GM19452 (cell line): Measurements from ENCODE around the gene SYNPR.

Source experiments
- ATAC-seq: cut with Tn5 transposase; IDR thresholded peaks from one replicate; pipeline ENCODE4 v1.9.1; 2021; ENCODE audit not compliant: unreplicated experiment

The SYNPR gene

GRCh38 chr3:63370094-63370493, 92.0 kb downstream of the SYNPR start:
- no peak for ATAC-seq

GRCh38 chr3:63383040-63383439, 104.9 kb downstream of the SYNPR start:
- ATAC-seq = no peak

GRCh38 chr3:63384382-63384781, 106.3 kb downstream of the SYNPR start:
- no peak for ATAC-seq

- ATAC-seq = no peak
These were observed 107.5 kb downstream of the SYNPR start for GRCh38 chr3:63385629-63386028.

GRCh38 chr3:63386568-63386967, 108.5 kb downstream of the SYNPR start:
- ATAC-seq = no peak

GRCh38 chr3:63387568-63387967, 109.5 kb downstream of the SYNPR start:
- ATAC-seq = no peak

- ATAC-seq = no peak
These were observed 112.7 kb downstream of the SYNPR start for GRCh38 chr3:63390710-63391230.

GRCh38 chr3:63395960-63396359, 117.9 kb downstream of the SYNPR start:
- no peak for ATAC-seq

GRCh38 chr3:63400246-63400860, 122.2 kb downstream of the SYNPR start:
- no peak for ATAC-seq

- ATAC-seq = no peak
These were observed 127.8 kb downstream of the SYNPR start for GRCh38 chr3:63405882-63406281.

- no peak for ATAC-seq
These were observed 135.4 kb downstream of the SYNPR start for GRCh38 chr3:63413523-63413922.

- no peak for ATAC-seq
These were observed 136.5 kb downstream of the SYNPR start for GRCh38 chr3:63414607-63415006.

GRCh38 chr3:63429905-63430304, 151.8 kb downstream of the SYNPR start:
- no peak for ATAC-seq

GRCh38 chr3:63430875-63431274, 152.8 kb downstream of the SYNPR start:
- ATAC-seq = no peak

GRCh38 chr3:63437858-63438257, 159.8 kb downstream of the SYNPR start:
- no peak for ATAC-seq

GRCh38 chr3:63438826-63439371, 160.8 kb downstream of the SYNPR start:
- ATAC-seq = no peak

GRCh38 chr3:63441262-63441661, 163.2 kb downstream of the SYNPR start:
- ATAC-seq = no peak

- no peak for ATAC-seq
These were observed 164.8 kb downstream of the SYNPR start for GRCh38 chr3:63442918-63443317.

- no peak for ATAC-seq
These were observed 171.9 kb downstream of the SYNPR start for GRCh38 chr3:63450023-63450422.

- no peak for ATAC-seq
These were observed 172.7 kb downstream of the SYNPR start for GRCh38 chr3:63450634-63451363.

- ATAC-seq = no peak
These were observed 178.8 kb downstream of the SYNPR start for GRCh38 chr3:63456901-63457300.

- no peak for ATAC-seq
These were observed 180.3 kb downstream of the SYNPR start for GRCh38 chr3:63458405-63458804.
